ENCODE measurements around the gene HNRNPA3.
A peak's percentile ranks its signal among the peaks of the same experiment; 100 is the strongest.
"Not testable (repeated sequence)": the region's sequence is repeated elsewhere in the genome, so short reads cannot be mapped to it uniquely, and the experiment has no call there.

HNRNPA3 gene

DNA sequence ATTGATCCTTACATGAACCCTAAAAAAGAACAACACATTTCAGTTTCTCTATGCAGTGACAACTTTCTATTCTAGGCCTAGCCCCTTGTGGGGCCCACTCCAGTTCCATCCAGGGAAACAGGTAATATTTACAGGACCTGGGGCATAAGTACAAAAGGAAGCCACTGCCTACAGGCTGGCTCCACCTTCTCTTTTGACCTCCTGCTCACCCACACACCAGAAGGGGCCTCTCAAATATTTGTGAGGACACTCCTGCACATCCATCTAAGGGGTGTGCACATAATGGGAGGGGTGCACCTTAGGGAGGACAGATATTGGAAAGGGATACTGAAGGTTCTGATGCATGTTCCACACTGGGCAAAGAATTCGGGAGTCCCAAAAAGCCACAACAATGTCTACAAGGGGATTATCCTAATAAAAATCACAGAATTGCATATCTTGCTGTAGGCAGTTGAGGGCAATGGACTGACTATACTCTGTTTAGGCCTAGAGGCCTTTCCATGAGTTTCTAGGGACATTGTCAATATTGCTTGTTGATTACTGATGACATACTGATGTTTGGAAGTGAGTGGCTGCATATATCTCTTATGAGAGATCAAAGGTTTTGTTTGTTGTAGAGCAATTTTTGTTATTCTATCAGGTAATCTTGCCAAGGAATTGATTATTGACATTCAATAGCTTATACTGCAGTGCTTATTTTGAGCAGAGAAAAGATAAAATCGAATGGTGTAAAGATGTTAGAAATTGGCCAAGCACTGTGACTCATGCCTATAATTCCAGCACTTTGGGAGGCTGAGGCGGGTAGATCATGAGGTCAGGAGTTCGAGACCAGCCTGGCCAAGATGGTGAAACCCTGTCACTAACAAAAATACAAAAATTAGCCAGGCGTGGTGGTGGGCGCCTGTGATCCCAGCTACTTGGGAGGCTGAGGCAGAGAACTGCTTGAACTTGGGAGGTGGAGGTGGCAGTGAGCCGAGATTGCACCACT lies 23.8 kb upstream of the HNRNPA3 start:
- no peak for DNase-seq (ENCODE audit: low read depth)

DNA sequence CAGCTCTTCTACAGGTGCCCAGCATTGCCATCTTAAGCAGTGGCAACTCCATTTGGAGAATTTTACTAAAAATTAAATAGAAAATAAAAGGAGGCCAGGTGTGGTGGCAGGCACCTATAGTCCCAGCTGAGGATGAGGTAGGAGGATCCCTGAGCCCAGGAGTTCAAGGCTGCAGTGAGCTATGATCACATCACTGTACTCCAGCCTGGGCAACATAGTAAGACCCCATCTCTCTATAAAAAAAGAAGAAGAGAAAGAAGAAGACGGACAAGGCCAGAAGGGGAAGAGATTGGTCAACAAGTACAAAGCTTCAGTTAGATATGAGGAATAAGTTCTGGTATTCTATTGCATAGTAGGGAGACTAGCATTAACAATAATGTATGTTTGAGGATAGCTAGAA lies 21.7 kb upstream of the HNRNPA3 start:
- no peak for DNase-seq (ENCODE audit: low read depth)

DNA sequence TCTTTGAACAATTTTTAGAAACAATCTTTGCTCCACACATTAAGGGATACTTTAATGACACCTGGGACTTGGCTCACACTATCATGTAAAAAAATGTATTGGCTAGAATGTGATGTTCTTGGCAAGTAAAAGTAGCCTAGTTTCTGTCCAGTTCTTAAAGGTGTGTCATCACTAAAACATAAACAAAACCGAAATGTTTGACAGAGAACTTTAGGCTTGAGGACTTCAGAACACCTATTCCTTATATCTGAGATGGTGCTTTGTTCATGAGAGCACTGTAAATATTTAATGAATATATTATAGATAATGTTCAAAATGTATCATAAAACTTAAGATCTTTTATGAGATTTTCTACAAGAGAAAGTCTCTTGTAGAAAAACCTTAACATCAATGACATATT lies 19.8 kb upstream of the HNRNPA3 start:
- DNase-seq (ENCODE audit: low read depth) = no peak

DNA sequence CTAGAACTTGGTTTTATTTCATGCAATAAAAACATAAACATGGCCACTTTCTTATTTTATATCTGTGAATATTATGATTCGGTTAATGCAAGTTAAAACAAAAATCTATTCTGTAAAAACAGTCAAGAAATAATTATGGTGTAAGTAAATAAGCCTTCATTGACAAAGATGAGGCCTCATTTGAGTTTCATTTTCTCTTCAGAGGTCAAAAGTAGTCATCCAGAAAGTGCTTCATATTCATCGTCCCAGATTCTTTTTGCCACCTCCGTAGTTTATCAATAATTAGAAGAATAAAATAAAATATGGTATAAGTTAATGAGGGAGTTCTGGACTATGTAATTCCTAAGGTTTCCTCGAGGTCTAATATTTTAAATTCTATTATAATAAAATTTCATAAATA lies 19.4 kb upstream of the HNRNPA3 start:
- no peak for DNase-seq (ENCODE audit: low read depth)

DNA sequence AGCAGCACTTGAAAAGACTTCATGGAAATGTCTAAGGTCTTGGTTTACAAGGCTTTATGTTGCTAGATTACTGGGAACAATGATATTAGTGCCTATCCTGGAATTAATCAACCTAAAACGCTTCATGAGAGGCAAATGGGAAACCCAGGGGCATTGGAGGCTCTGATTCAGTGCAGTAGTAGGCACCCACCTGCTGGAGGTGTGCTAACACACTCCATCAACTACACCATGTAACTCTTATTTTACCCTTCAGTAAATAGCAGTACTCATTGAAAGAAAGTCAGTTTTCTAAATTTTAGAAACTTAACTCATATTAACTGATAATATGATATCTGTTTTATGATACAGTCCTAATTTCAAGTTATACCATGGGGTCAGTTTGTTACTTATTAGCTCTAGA lies 17.4 kb upstream of the HNRNPA3 start:
- no peak for DNase-seq (ENCODE audit: low read depth)

DNA sequence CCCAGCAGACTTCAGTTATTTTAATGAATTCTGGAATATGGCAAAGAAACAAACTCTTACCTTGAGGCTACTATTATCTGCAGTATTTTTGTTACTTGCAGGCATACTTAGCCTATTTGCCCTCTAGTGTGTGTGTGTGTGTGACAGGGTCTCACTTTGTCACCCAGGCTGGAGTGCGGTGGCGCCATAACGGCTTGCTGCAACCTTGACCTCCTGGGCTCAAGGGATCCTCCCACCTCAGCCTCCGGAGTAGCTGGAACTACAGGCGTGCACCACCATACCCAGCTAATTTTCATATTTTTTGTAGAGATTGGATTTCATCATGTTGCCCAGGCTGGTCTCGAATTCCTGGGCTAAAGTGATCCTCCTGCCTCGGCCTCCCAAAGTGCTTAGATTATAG lies 12.2 kb upstream of the HNRNPA3 start:
- not testable (repeated sequence) for DNase-seq (ENCODE audit: low read depth)

DNA sequence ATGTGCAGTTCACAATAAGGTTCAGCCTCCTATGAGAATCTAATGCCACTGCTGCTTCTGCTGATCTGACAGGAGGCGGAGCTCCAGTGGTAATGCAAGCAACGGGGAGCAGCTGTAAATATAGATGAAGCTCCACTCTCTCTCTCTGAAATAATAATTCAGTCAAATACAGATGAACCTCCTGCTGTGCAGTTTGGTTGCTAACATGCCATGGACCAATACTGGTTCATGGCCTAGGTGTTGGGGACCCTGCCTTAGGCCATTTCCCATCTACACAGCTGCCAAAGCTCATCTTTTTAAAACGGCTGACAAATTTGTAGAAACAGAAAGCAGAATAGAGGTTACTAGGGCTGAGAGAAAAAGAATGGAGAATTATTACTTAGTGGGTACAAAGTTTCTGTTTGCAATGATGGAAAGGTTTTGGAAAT lies 10.7 kb upstream of the HNRNPA3 start:
- DNase-seq (ENCODE audit: low read depth) = no peak

DNA sequence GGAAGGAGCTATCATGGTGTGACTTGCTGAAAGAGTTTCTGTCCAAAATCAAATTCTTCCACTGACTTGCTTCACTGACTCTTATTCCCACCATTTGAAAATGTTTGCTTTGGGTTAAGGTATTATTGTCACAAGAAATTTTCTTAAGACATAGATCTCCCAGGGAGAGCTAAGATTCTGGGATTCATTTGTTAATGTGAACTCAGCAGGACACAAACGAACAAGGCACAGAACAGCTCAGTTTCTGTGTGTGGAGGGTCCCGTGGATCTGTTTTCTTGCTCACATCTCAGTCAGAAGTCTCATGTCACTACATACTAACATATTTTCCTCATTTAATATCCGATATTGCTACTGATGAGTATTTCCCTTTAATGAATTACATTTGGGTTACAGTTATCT lies 8.2 kb upstream of the HNRNPA3 start:
- DNase-seq (ENCODE audit: low read depth) = no peak

DNA sequence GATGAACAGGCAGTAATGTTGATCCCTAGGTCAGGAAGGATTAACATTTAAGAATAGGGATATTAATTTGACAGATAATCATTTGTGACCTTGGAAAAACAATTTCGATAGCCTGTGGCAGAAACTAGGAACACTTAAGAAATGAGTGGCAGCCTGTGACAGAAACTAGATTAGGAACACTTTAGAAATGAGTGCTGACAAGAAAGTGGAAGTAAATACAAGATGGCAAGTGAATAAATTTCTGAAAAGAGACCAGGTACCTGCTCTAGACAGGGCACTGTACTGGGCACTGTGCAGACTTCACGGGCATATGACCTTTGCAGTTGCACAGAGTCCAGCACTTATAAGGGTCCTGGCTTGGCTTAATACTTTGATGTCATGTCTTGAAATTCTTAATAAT lies 5.5 kb upstream of the HNRNPA3 start:
- DNase-seq (ENCODE audit: low read depth) = no peak

DNA sequence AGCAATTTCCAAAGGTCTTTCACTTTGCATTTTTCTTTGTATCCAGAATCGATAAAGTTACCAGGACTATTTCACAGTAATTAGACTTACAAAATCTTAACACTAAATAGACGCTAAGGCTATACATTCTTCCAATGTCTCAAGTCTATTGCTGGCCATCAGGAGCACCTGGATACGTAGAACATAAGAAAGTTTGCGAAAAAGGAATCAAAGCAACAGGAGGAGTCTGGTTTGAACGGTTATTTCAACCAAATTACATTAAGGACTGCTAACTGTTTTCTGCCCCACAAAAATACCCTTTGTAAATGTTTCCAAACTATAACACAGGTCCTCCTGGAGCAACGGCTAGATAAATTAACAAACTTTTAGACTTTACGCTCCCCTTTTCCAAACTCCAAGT lies 1.4 kb upstream of the HNRNPA3 start:
- DNase-seq (ENCODE audit: low read depth) = no peak

DNA sequence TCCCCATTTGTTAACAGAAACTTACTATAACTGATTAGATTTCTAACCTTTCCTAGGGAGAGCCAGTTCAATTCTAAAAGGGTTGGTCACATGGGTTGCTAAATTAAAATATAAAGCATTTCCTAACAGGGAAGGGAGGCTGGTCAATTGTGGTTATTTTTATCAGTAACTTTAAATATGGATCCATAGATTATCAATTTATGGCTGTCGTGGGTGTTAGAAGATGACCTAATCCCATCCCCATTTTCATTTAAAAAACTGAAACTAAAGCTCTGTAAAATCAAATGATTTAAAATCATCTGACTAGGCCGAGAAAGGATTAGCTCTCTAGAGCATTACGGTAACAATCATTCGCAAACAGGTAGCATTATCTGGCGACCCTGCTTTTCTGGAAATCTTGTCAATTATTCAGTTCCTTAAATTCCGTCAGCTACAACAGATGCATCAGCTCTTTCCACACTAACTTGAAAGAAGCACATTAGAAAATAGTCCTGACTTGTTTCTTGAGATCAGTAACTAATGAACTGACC lies 953 bp upstream of the HNRNPA3 start:
- no peak for DNase-seq (ENCODE audit: low read depth)

DNA sequence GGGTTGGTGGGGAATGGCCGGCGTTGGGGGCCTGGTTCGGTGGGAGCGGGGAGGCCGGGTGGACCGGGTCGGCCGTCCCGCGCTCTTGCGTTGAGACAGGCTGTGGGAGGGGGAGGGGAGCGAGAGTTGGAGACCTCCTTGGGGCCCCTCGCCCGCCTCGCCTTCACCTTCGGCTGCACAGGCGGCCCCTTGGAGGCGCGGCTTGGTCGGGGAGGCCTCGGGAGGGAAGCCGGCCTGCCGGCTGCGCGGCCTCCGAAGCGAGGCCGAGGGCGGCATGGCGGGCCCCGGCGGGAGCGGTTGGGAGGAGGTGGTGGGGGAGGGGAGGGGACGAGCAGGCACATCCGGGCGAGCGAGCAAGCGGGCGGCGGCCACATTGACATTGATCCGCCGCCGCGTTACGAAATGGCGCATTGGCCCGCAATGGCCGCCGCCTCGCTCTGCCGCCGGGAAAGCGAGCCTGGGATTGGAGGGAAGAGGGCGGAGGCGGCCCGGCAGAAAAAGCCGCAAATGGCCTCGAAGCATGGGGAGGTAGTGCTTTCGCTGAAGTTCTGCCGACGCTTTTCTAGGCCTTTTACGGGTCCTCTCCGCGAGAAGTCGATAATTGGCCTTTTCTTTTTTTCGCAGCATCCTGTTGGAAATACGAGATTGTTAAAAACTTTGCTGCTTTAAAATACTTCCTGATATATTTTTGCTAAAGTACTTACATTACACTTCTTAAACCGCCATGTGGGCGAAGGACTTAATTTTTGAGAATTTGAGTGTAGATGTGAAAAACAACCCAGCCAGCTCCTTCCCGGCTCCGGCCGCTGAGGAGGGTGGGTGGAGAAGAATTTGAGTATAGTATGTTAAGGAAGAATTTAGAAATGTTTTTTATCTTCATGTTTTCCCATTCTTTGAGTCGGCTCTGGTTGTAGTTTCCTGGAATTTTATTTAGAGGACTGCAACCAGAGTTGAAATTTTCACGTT lies 580 bp downstream of the HNRNPA3 start:
- peak; percentile 81 for DNase-seq (ENCODE audit: low read depth)

DNA sequence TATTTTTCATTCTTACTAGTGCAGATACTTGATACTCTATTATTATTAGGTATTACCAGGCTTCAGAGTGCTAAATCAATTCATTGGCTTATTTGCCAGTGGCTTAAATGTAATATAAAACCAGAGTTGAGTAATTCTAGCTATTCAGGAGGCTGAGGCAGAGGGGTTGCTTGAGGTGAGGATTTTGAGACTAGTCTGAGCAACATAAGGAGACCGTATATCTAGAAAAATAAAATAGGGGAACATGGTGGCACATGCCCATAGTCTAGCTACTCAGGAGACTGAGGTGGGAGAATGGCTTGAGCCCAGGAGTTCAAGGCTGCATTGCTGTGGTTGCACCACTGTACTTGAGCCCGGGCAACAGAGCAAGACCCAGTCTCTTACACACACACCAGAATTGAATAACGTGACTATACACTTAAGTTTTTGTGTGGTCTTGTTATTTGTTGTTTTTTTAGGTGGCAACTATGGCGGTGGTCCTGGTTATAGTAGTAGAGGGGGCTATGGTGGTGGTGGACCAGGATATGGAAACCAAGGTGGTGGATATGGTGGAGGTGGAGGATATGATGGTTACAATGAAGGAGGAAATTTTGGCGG lies 4.8 kb downstream of the HNRNPA3 start:
- no peak for DNase-seq (ENCODE audit: low read depth)

DNA sequence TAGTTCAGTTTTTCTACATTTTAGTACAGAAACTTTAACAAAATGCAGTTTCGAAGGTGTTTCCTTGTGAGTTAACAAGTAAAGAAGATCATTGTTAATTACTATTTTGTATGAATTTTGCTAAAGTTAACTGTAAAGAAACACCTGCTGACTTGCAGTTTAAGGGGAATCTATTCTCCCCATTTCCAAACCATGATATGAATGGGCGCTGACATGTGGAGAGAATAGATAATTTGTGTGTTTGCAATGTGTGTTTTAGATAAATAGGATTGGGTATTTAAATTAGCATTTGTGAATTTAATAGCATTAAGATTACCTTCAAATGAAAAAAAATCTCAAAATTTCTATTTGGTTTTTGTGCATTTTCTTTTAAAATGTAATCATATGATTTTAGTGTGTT lies 7.2 kb downstream of the HNRNPA3 start:
- not testable (repeated sequence) for DNase-seq (ENCODE audit: low read depth)

DNA sequence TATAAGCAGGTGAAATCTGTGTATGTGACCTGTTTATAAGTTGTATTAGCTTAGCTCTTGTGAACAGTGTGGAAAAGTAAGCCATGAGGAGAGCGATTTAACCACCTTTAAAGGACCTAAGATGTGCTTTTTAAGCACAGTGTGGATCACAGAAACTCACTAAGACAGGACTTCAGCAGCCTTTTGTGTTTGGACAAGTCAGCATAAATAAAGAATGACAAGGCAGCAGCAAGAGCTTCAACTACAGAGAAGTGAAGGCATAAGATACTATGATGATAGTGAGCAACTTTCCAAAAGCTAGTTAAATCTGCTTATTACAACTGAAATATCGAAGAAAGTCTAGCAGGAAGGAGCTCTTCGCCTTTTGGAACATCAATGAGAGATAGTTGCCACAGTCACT lies 8.9 kb downstream of the HNRNPA3 start:
- no peak for DNase-seq (ENCODE audit: low read depth)

DNA sequence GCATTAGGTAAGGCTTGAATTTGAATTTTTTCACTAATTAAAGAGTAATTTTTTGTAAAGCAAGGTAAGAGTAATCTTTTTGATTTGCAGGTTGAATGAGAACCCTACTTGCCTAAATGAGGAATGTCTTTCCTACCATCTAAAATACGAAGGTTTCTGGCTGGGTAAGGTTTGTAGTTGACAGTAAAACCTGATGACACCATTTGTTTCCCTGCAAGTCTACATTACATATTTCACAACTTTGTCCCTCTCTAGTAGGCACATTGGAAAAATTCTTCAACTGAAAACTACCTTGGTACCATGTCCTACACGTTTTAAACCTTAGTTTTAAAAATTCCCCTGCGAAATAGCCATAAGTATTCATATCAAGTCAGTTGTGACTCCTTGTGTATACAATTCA lies 9.4 kb downstream of the HNRNPA3 start:
- DNase-seq (ENCODE audit: low read depth) = no peak

DNA sequence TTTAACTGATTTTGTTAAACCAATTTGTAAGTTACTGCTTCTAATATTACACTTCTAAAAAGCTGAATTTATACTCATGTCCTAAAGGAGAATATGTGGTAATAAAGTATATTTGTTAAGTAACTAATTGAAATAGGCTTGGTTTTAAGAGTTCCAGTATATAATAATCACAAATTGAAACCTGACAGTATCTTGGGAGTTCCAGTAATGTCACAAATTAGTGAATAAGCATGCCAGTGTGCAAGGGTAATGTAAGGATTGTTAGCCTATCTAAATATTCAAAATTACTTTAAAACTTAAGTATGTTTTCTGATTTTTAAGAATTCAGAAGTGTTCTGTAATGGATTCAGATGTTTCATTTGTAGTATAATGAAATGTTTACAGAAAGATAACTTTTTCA lies 10.8 kb downstream of the HNRNPA3 start:
- not testable (repeated sequence) for DNase-seq (ENCODE audit: low read depth)

DNA sequence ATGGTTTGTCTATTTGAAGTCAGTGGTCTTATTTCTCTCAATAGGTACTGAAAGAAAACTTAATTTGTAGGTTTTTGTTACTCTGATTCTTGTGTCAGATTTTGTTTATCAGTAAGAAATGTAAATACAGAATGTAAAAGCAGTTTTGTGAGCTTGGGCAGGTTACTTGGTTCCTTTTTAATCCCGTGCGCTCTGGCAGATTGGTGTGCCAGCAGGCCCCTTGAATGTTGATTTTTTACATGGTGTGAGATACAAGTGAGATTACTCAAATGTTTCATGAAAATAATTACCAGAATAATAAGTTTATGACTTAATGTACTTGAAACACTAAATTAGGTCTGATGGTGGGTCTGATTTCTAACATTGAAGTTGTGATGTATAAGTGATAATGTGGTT lies 13.4 kb downstream of the HNRNPA3 start:
- DNase-seq (ENCODE audit: low read depth) = no peak

DNA sequence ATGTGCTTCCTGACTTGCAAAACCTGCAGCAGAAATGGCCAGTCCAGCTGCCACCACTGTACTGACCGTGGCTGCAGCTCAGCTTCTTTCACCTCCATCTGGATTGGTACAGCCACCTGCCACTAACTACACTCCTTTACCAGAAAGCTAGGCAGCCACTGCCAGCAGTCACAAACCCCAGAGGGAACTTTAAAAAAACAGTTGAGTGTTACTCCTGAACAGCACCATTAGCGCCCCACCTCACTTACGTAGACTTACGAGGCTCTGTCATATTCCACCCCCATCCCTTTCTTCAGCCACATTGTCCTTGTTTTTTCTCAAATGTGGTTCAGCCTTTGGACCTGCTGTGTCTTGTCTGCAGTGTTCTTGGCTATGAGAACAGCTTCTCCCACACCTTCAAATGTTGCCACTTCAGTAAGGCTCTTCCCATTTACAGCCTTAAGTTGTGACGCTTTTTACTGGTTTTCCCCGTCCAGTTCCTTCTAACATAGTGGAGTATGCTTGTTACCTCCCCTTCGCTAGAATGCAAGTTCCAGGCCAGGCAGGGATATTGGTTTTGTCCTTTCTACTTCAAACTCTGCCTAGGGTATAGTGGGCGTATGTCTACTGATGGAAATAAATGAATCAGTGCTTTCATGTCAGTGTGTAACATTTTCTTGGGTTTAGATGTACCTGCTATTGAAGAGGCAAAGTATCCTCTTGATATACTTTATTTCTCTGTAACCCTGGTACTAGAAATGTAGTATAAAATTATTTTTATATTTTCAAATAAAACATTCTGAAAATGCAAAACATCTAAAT lies 17.0 kb downstream of the HNRNPA3 start:
- DNase-seq (ENCODE audit: low read depth) = no peak

DNA sequence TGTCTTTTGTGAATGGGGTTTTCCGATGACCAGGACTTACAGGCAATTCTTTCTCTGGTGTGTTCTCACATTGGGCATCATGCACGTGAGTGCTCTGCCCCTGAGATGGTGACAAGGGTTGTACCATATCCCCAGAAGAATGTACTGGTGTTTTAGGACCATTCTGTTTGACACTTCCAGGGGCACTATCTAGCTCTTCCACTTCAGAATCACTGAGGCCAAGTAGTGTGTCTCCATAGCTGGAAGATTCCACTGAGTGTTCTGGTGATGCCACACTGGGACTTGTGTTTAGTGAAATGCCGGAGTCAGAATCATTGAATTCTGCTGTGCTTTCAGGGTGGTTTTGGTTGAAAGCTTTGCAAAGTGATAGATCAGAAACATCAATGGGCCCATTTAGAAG lies 18.7 kb downstream of the HNRNPA3 start:
- no peak for DNase-seq (ENCODE audit: low read depth)

DNA sequence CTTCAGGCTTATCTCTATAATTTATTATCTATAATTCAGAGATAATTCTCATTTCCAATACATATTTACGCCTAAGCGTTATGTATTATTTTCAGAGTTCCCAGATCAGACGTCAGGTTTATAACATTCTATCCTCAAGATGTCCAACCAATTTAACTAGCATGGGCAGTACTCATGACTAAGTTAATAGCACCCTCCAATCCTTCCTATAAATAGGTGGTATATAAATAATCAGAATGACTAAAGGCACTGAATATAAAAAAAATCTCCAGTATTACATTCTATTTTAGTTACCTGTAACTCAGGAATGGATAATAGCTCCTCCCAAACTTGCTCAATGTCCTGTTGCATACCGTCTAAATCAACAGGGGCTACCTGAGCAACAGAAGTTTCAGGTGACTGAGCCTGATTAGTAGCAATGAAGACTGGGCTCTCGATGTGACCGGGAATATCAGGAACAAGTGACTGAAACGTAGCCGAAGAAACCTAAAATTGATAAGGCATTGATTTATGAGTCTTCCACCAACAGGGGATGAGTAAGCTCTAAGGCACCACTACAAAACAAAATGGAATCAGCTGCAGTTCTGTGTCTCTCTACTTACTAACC lies 19.6 kb downstream of the HNRNPA3 start:
- no peak for DNase-seq (ENCODE audit: low read depth)

Data from fibroblast of the conjunctiva (primary cell).